OCI-LY1 (cell line): ENCODE data around the gene CBLN1.

ENCODE experiments used
- H2AFZ ChIP-seq: fragments of 200-600 bp; sonication (generic), shearing (Covaris generic); 2 replicates; pipeline ENCODE4 v1.6.0; 2014; ENCODE audit warnings: antibody characterized with exemption, mild to moderate bottlenecking, low read length
- H3F3A ChIP-seq: fragments of 200-600 bp; sonication (generic), shearing (Covaris generic); 2 replicates; pipeline ENCODE4 v1.6.0; 2014; ENCODE audit warnings: mild to moderate bottlenecking, antibody characterized with exemption, low read length, moderate library complexity; ENCODE audit not compliant: insufficient read depth
- H3K27ac ChIP-seq: fragments of 200-600 bp; sonication (generic); 2 replicates; pipeline ENCODE4 v1.5.1; 2014; ENCODE audit warnings: low read length, mixed run types, mild to moderate bottlenecking, low read depth; ENCODE audit not compliant: poor library complexity, severe bottlenecking
- H3K27me3 ChIP-seq: fragments of 200-600 bp; sonication (generic); 2 replicates; pipeline ENCODE4 v1.6.0; 2014; ENCODE audit warnings: antibody characterized with exemption, mild to moderate bottlenecking, low read length, moderate library complexity; ENCODE audit not compliant: insufficient read depth
- H3K36me3 ChIP-seq: fragments of 200-600 bp; sonication (generic); 2 replicates; pipeline ENCODE4 v1.6.1; 2014; ENCODE audit warnings: mild to moderate bottlenecking, antibody characterized with exemption, low read length, moderate library complexity, mixed read lengths; ENCODE audit not compliant: insufficient read depth
- H3K4me1 ChIP-seq: fragments of 200-600 bp; sonication (generic); 2 replicates; pipeline ENCODE4 v1.5.1; 2014; ENCODE audit warnings: mild to moderate bottlenecking, low read length, moderate library complexity; ENCODE audit not compliant: insufficient read depth, severe bottlenecking
- H3K4me2 ChIP-seq: fragments of 200-600 bp; sonication (generic), shearing (Covaris generic); 2 replicates; pipeline ENCODE4 v1.6.1; 2014; ENCODE audit warnings: low read length
- H3K4me3 ChIP-seq: fragments of 200-600 bp; sonication (generic); 2 replicates; pipeline ENCODE4 v1.5.1; 2014; ENCODE audit warnings: low read length, low read depth, mild to moderate bottlenecking, mixed read lengths; ENCODE audit not compliant: poor library complexity, severe bottlenecking
- H3K79me2 ChIP-seq: fragments of 200-600 bp; shearing (Covaris generic); 2 replicates; pipeline ENCODE4 v1.6.1; 2016; ENCODE audit warnings: mixed run types, low read length, mixed read lengths; ENCODE audit not compliant: insufficient read depth
- H3K9ac ChIP-seq: fragments of 200-600 bp; sonication (generic), shearing (Covaris generic); 2 replicates; pipeline ENCODE4 v1.6.1; 2014; ENCODE audit warnings: mild to moderate bottlenecking, low read length, mixed read lengths
- H3K9me2 ChIP-seq: fragments of 200-600 bp; sonication (generic), shearing (Covaris generic); 2 replicates; pipeline ENCODE4 v1.6.1; 2014; ENCODE audit warnings: low read depth, mild to moderate bottlenecking, low read length, mixed read lengths
- H3K9me3 ChIP-seq: fragments of 200-600 bp; shearing (Covaris generic); 2 replicates; pipeline ENCODE4 v1.6.1; 2014; ENCODE audit warnings: low read length, mixed read lengths
- H4K20me1 ChIP-seq: fragments of 200-600 bp; sonication (generic), shearing (Covaris generic); 2 replicates; pipeline ENCODE4 v1.6.0; 2016; ENCODE audit warnings: mild to moderate bottlenecking, low read length; ENCODE audit not compliant: insufficient read depth
- CTCF ChIP-seq: fragments of 200-600 bp; sonication (generic), shearing (Covaris generic); IDR thresholded peaks from 2 replicates; pipeline ENCODE4 v1.5.1; 2017; ENCODE audit warnings: mild to moderate bottlenecking, antibody characterized with exemption, low read length, moderate library complexity, mixed read lengths
- EZH2 ChIP-seq: fragments of 200-600 bp; sonication (generic), shearing (Covaris generic); IDR thresholded peaks from 2 replicates; pipeline ENCODE4 v1.8.0; 2017; ENCODE audit warnings: borderline replicate concordance, mixed run types, mild to moderate bottlenecking, antibody characterized with exemption, low read length, moderate library complexity, mixed read lengths

Gene CBLN1

GRCh38 chr16:49277766-49278566 is 3.7 kb downstream of the CBLN1 start:
- no peaks in the 10 kb centered on the region for H3K4me1 ChIP-seq
- H3K9me3 ChIP-seq: no peaks in the 10 kb centered on the region
- H3K27me3 ChIP-seq: no peaks in the 10 kb centered on the region
- H3K9ac ChIP-seq: no peak overlapping the region
- no peaks in the 10 kb centered on the region for H4K20me1 ChIP-seq
- no peak overlapping the region for H2AFZ ChIP-seq
- H3K36me3 ChIP-seq: no peaks in the 10 kb centered on the region
- H3K79me2 ChIP-seq: no peaks in the 10 kb centered on the region
- H3K4me3 ChIP-seq: no peak overlapping the region
- no peak overlapping the region for H3K4me2 ChIP-seq
- H3K27ac ChIP-seq: no peak overlapping the region
- no peaks in the 10 kb centered on the region for H3F3A ChIP-seq
- no peaks in the 10 kb centered on the region for H3K9me2 ChIP-seq
- TF ChIP-seq CTCF: no peak
- TF ChIP-seq EZH2: no peak

GRCh38 chr16:49277386-49277742 is 4.3 kb downstream of the CBLN1 start:
- no peak overlapping the region for H2AFZ ChIP-seq
- H4K20me1 ChIP-seq: no peaks in the 10 kb centered on the region
- no peaks in the 10 kb centered on the region for H3F3A ChIP-seq
- H3K36me3 ChIP-seq: no peaks in the 10 kb centered on the region
- no peaks in the 10 kb centered on the region for H3K4me1 ChIP-seq
- H3K9ac ChIP-seq: no peak overlapping the region
- H3K4me3 ChIP-seq: no peak overlapping the region
- H3K27ac ChIP-seq: no peak overlapping the region
- no peak for TF ChIP-seq EZH2
- no peak for TF ChIP-seq CTCF
- H3K27me3 ChIP-seq: no peaks in the 10 kb centered on the region
- no peak overlapping the region for H3K4me2 ChIP-seq
- no peaks in the 10 kb centered on the region for H3K9me2 ChIP-seq
- no peaks in the 10 kb centered on the region for H3K9me3 ChIP-seq
- H3K79me2 ChIP-seq: no peaks in the 10 kb centered on the region

- Histone ChIP-seq H3K4me3 (no peak overlapping the region), H3K9ac (no peak overlapping the region), H3K9me2 (no peaks in the 10 kb centered on the region), H2AFZ (no peak overlapping the region), H3K27me3 (no peaks in the 10 kb centered on the region), H3K4me1 (no peaks in the 10 kb centered on the region), H3K36me3 (no peaks in the 10 kb centered on the region), H3F3A (no peaks in the 10 kb centered on the region), H3K9me3 (no peaks in the 10 kb centered on the region), H3K79me2 (no peaks in the 10 kb centered on the region), H3K27ac (no peak overlapping the region), H4K20me1 (no peaks in the 10 kb centered on the region), H3K4me2 (no peak overlapping the region)
- TF ChIP-seq CTCF: no peak
- TF ChIP-seq EZH2: no peak
Observed at GRCh38 chr16:49276646-49277385, 4.8 kb downstream of the CBLN1 start.
